HEK293 (cell line): ENCODE measurements around the gene PLCXD1.

ENCODE experiments used
- EGR2 ChIP-seq: fragments of 450-650 bp; formaldehyde crosslinking; IDR thresholded peaks from 2 replicates; pipeline ENCODE4 v1.5.1; 2016; ENCODE audit warnings: low read depth, missing biosample characterization, missing genetic modification characterization
- KLF10 ChIP-seq: fragments of 450-650 bp; IDR thresholded peaks from 2 replicates; pipeline ENCODE4 v1.5.1; 2018; ENCODE audit warnings: missing biosample characterization, mild to moderate bottlenecking, missing genetic modification characterization
- PRDM1 ChIP-seq: fragments of 450-650 bp; formaldehyde crosslinking; IDR thresholded peaks from 2 replicates; pipeline ENCODE4; 2016; ENCODE audit warnings: missing biosample characterization, missing genetic modification characterization
- SETDB1 ChIP-seq: IDR thresholded peaks from one replicate; pipeline ENCODE4 v1.6.1; 2017; ENCODE audit warnings: mild to moderate bottlenecking, low read length, moderate library complexity, mixed read lengths; ENCODE audit not compliant: insufficient read length
- SP2 ChIP-seq: fragments of 450-650 bp; formaldehyde crosslinking; IDR thresholded peaks from 2 replicates; pipeline ENCODE4 v1.5.1; 2016; ENCODE audit warnings: missing biosample characterization, missing genetic modification characterization
- ZNF280C ChIP-seq: fragments of 450-650 bp; formaldehyde crosslinking; IDR thresholded peaks from 2 replicates; pipeline ENCODE4 v1.5.1; 2016; ENCODE audit warnings: missing biosample characterization, missing genetic modification characterization
- ZNF670 ChIP-seq: fragments of 450-650 bp; formaldehyde crosslinking; IDR thresholded peaks from 2 replicates; pipeline ENCODE4 v1.5.1; 2016; ENCODE audit warnings: missing biosample characterization, missing genetic modification characterization, low read depth
- ZNF76 ChIP-seq: fragments of 450-650 bp; formaldehyde crosslinking; IDR thresholded peaks from 2 replicates; pipeline ENCODE4; 2016; ENCODE audit warnings: low read depth, missing biosample characterization, missing genetic modification characterization, borderline replicate concordance
- TF ChIP-seq, protein P1 (sequence below): fragments of 450-650 bp; formaldehyde crosslinking; IDR thresholded peaks from 2 replicates; pipeline ENCODE4 v1.5.1; 2016; ENCODE audit warnings: missing biosample characterization, missing genetic modification characterization
- TF ChIP-seq, protein P2 (sequence below): fragments of 450-650 bp; formaldehyde crosslinking; IDR thresholded peaks from 2 replicates; pipeline ENCODE4 v1.5.1; 2016; ENCODE audit warnings: missing biosample characterization, missing genetic modification characterization
- TF ChIP-seq, protein P3 (sequence below): fragments of 450-650 bp; formaldehyde crosslinking; IDR thresholded peaks from 2 replicates; pipeline ENCODE4 v1.5.1; 2016; ENCODE audit warnings: missing biosample characterization, missing genetic modification characterization, low read depth

GRCh38 chrX:327660-328126, 46.5 kb downstream of the PLCXD1 start:
- no peak for TF ChIP-seq ZNF280C (tag by site-specific recombination)
- no peak for TF ChIP-seq ZNF76
- TF ChIP-seq, protein P1, sequence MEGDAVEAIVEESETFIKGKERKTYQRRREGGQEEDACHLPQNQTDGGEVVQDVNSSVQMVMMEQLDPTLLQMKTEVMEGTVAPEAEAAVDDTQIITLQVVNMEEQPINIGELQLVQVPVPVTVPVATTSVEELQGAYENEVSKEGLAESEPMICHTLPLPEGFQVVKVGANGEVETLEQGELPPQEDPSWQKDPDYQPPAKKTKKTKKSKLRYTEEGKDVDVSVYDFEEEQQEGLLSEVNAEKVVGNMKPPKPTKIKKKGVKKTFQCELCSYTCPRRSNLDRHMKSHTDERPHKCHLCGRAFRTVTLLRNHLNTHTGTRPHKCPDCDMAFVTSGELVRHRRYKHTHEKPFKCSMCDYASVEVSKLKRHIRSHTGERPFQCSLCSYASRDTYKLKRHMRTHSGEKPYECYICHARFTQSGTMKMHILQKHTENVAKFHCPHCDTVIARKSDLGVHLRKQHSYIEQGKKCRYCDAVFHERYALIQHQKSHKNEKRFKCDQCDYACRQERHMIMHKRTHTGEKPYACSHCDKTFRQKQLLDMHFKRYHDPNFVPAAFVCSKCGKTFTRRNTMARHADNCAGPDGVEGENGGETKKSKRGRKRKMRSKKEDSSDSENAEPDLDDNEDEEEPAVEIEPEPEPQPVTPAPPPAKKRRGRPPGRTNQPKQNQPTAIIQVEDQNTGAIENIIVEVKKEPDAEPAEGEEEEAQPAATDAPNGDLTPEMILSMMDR (tag by site-specific recombination), result no peak
- TF ChIP-seq EGR2 (tag by site-specific recombination), result no peak
- TF ChIP-seq, protein P2, sequence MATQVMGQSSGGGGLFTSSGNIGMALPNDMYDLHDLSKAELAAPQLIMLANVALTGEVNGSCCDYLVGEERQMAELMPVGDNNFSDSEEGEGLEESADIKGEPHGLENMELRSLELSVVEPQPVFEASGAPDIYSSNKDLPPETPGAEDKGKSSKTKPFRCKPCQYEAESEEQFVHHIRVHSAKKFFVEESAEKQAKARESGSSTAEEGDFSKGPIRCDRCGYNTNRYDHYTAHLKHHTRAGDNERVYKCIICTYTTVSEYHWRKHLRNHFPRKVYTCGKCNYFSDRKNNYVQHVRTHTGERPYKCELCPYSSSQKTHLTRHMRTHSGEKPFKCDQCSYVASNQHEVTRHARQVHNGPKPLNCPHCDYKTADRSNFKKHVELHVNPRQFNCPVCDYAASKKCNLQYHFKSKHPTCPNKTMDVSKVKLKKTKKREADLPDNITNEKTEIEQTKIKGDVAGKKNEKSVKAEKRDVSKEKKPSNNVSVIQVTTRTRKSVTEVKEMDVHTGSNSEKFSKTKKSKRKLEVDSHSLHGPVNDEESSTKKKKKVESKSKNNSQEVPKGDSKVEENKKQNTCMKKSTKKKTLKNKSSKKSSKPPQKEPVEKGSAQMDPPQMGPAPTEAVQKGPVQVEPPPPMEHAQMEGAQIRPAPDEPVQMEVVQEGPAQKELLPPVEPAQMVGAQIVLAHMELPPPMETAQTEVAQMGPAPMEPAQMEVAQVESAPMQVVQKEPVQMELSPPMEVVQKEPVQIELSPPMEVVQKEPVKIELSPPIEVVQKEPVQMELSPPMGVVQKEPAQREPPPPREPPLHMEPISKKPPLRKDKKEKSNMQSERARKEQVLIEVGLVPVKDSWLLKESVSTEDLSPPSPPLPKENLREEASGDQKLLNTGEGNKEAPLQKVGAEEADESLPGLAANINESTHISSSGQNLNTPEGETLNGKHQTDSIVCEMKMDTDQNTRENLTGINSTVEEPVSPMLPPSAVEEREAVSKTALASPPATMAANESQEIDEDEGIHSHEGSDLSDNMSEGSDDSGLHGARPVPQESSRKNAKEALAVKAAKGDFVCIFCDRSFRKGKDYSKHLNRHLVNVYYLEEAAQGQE, result no peak
- no peak for TF ChIP-seq KLF10
- no peak for TF ChIP-seq ZNF670 (tag by site-specific recombination)
- TF ChIP-seq, protein P3, sequence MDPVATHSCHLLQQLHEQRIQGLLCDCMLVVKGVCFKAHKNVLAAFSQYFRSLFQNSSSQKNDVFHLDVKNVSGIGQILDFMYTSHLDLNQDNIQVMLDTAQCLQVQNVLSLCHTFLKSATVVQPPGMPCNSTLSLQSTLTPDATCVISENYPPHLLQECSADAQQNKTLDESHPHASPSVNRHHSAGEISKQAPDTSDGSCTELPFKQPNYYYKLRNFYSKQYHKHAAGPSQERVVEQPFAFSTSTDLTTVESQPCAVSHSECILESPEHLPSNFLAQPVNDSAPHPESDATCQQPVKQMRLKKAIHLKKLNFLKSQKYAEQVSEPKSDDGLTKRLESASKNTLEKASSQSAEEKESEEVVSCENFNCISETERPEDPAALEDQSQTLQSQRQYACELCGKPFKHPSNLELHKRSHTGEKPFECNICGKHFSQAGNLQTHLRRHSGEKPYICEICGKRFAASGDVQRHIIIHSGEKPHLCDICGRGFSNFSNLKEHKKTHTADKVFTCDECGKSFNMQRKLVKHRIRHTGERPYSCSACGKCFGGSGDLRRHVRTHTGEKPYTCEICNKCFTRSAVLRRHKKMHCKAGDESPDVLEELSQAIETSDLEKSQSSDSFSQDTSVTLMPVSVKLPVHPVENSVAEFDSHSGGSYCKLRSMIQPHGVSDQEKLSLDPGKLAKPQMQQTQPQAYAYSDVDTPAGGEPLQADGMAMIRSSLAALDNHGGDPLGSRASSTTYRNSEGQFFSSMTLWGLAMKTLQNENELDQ, result no peak
- TF ChIP-seq SETDB1, result no peak
- no peak for TF ChIP-seq SP2 (tag by site-specific recombination)
- no peak for TF ChIP-seq PRDM1
